ENCODE results near the gene BTRC.
"Not testable (repeated sequence)": the region's sequence is repeated elsewhere in the genome, so short reads cannot be mapped to it uniquely, and the experiment has no call there.

GRCh38 chr10:101360090-101360489 lies 6.1 kb downstream of the BTRC start:
- TF ChIP-seq MYC (IDR thresholded peaks at IDR 0.05; ENCODE audit: low read depth, low read length); POLR2A (IDR thresholded peaks at IDR 0.05; ENCODE audit: extremely low read depth, insufficient read length): not testable (repeated sequence)

Data from NB4 (cell line).